Panc1 (cell line): Measurements from ENCODE around the gene KCNMA1. TPM values are rescaled to one million over a fixed set of nuclear protein-coding genes. Genes with fewer than 3 reads are reported as not detected.

Source experiments
- ATAC-seq: fragments of 200-7000 bp; cut with Tn5 transposase; 2 replicates; pipeline ENCODE4 v1.9.1; 2020; ENCODE audit warnings: mild to moderate bottlenecking, moderate library complexity
- BruUV-seq: library from RNA; stranded (reverse); fragments of 400-500 nt; replicated peaks from 2 replicates; lab custom pipeline; 2021; lab: Mats Ljungman, UMichigan
- CTCF ChIA-PET: fragments of 300-600 bp; sonication (Branson Sonifier 250); formaldehyde crosslinking; loops from one replicate; lab custom pipeline; 2022; ENCODE audit warnings: antibody characterized with exemption; lab: Charles Lee
- POLR2A ChIA-PET: fragments of 300-600 bp; sonication (Branson Sonifier 250); formaldehyde crosslinking; loops from one replicate; lab custom pipeline; 2022; ENCODE audit warnings: antibody characterized with exemption; lab: Charles Lee
- DNase-seq: peaks from one replicate; pipeline ENCODE4 v3.0.0-alpha.2; 2010; ENCODE audit warnings: low read depth, low spot score
- H3K27ac ChIP-seq: 2 replicates; pipeline ENCODE4 v1.5.1; 2011; ENCODE audit warnings: mild to moderate bottlenecking, low read length, inconsistent platforms
- H3K27me3 ChIP-seq: fragments of 200-500 bp; sonication (Bioruptor generic); 2 replicates; pipeline ENCODE4 v1.6.0; 2014; ENCODE audit warnings: low read length, inconsistent platforms; ENCODE audit not compliant: control insufficient read depth, insufficient read depth
- H3K36me3 ChIP-seq: fragments of 200-500 bp; sonication (Bioruptor generic); 2 replicates; pipeline ENCODE4 v1.5.1; 2014; ENCODE audit warnings: inconsistent platforms, mild to moderate bottlenecking, low read length, moderate library complexity; ENCODE audit not compliant: control insufficient read depth, insufficient read depth
- H3K4me1 ChIP-seq: 2 replicates; pipeline ENCODE4 v1.5.1; 2011; ENCODE audit warnings: inconsistent platforms, mild to moderate bottlenecking, low read length, moderate library complexity; ENCODE audit not compliant: control insufficient read depth, insufficient read depth
- H3K4me3 ChIP-seq, 2 experiments: 2 replicates each; pipeline ENCODE4 v1.5.1; 2011 to 2012; ENCODE audit warnings: low read depth in 2 of 2, low read length in 2 of 2, mild to moderate bottlenecking in 2 of 2, inconsistent platforms in 1 of 2, moderate library complexity in 1 of 2
- H3K9me3 ChIP-seq: fragments of 200-500 bp; sonication (Bioruptor generic); 2 replicates; pipeline ENCODE4 v1.5.1; 2014; ENCODE audit warnings: low read depth, mild to moderate bottlenecking, inconsistent platforms, low read length, moderate library complexity; ENCODE audit not compliant: control insufficient read depth, insufficient read depth
- CTCF ChIP-seq: fragments of 450-650 bp; IDR thresholded peaks from 2 replicates; pipeline ENCODE4 v1.5.1; 2017; ENCODE audit warnings: mild to moderate bottlenecking
- POLR2AphosphoS5 ChIP-seq: IDR thresholded peaks from 2 replicates; pipeline ENCODE4 v1.6.1; 2012; ENCODE audit warnings: mild to moderate bottlenecking, low read depth, low read length, moderate library complexity
- REST ChIP-seq, 2 experiments: IDR thresholded peaks; 2 replicates each; pipeline ENCODE4 v1.6.1; 2011 to 2012; ENCODE audit warnings: low read depth in 2 of 2, control low read depth in 1 of 2, low read length in 1 of 2, mild to moderate bottlenecking in 1 of 2, moderate library complexity in 1 of 2; ENCODE audit not compliant: insufficient read depth in 1 of 2
- SIN3A ChIP-seq: IDR thresholded peaks from 2 replicates; pipeline ENCODE4 v1.6.1; 2012; ENCODE audit warnings: low read depth, mild to moderate bottlenecking, low read length, moderate library complexity, borderline replicate concordance; ENCODE audit not compliant: insufficient read depth
- TCF7L2 ChIP-seq: IDR thresholded peaks from 2 replicates; pipeline ENCODE4 v1.6.1; 2011; ENCODE audit warnings: mild to moderate bottlenecking, low read depth, low read length, inconsistent platforms
- in situ Hi-C: cut with HindIII; loops from 2 replicates; pipeline ENCODE4 v1.10.0; 2016; ENCODE audit warnings: low sequenced_read_pairs, low pct_unique_long_range_greater_than_20kb
- intact Hi-C: fragments of 100-400 bp; cut with micrococcal nuclease; formaldehyde crosslinking; loops from one replicate; pipeline ENCODE4 v1.10.0; 2022; ENCODE audit not compliant: unreplicated experiment
- total RNA-seq: library from RNA; stranded (reverse); gene quantifications from one replicate; pipeline ENCODE4 v1.2.1, GENCODE V29; 2021; ENCODE audit not compliant: unreplicated experiment

The KCNMA1 gene
- total RNA-seq, 1 experiment from 2014 or later, result 91.9 TPM

GRCh38 chr10:77029777-77030717, 607.6 kb downstream of the KCNMA1 start:
- no peak for ATAC-seq
- POLR2A ChIA-PET, result no interaction called here
- no peak for DNase-seq

GRCh38 chr10:77028042-77028441, 609.6 kb downstream of the KCNMA1 start:
- Histone ChIP-seq H3K36me3 (no peaks in the 10 kb centered on the region), H3K4me1 (no peaks in the 10 kb centered on the region), H3K27me3 (no peaks in the 10 kb centered on the region), H3K27ac (no peak overlapping the region), H3K4me3 (no peak overlapping the region), H3K9me3 (no peaks in the 10 kb centered on the region)
- CTCF ChIA-PET, result no interaction called here
- intact Hi-C loops, result no loop called here
- POLR2A ChIA-PET, result no interaction called here
- in situ Hi-C loops, result no loop called here
- DNase-seq (no peak), ATAC-seq (no peak)
- no TSS peak for BruUV-seq
- TF ChIP-seq CTCF, result no peak
- no peak for TF ChIP-seq REST (IDR thresholded peaks at IDR 0.05; ENCODE audit: insufficient read depth in 1 of 2, low read depth in 2 of 2, low read length in 1 of 2)
- no peak for TF ChIP-seq SIN3A
- no peak for TF ChIP-seq TCF7L2

More at GRCh38 chr10:77029777-77030717, 607.6 kb downstream of the KCNMA1 start:
- H3K9me3 ChIP-seq, result no peaks in the 10 kb centered on the region
- no peaks in the 10 kb centered on the region for H3K4me1 ChIP-seq
- no peak for TF ChIP-seq POLR2AphosphoS5
- no peak for TF ChIP-seq CTCF
- TF ChIP-seq REST (IDR thresholded peaks at IDR 0.05; ENCODE audit: insufficient read depth in 1 of 2, low read depth in 2 of 2, low read length in 1 of 2), result no peak
- no peak for TF ChIP-seq SIN3A
- TF ChIP-seq TCF7L2, result no peak
- H3K27me3 ChIP-seq, result no peaks in the 10 kb centered on the region
- no peaks in the 10 kb centered on the region for H3K36me3 ChIP-seq
- no peak overlapping the region for H3K4me3 ChIP-seq
- BruUV-seq, result no TSS peak
- CTCF ChIA-PET, result no interaction called here
- intact Hi-C loops (no loop called here), in situ Hi-C loops (no loop called here)
- H3K27ac ChIP-seq, result no peak overlapping the region
